HS-27A (cell line): Measurements from ENCODE around the gene HIPK2.

Experiments
- DNase-seq: peaks from one replicate; pipeline ENCODE4 v3.0.0-alpha.2; 2012; ENCODE audit warnings: low read depth, missing footprints

The HIPK2 gene

DNA sequence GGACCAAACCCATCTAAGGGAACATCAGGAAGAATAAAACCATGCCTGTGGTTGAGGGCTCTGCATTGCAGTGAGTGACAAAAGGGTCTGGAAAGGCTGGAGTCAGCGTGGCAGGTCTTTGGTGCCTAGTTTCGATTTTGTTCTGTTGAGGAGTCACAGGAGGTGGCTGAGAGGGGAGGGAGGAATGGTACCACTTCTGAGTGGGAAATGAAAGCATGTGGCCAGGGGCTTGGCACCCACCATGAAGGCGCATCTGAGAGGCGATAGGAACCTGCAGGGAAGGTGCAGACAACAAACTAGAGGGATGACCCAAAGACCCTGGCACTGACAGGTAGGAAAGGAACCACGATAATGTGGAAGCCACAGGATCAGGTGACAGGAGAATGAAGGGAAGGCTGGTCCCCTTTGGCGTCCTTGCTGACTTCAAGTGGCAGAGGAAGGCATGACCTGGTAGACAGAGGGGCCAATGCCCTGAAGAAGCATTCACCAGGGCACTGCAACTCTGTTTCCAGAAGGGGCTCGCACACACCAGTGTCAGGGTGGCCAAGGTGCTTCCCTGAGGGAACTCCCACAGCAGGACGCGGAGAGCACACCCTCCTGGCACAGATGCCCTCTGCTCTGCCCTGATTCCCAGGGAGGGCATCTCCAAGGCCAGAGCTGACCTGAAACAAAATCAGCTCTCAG lies 41.7 kb downstream of the HIPK2 start:
- DNase-seq: no peak

DNA sequence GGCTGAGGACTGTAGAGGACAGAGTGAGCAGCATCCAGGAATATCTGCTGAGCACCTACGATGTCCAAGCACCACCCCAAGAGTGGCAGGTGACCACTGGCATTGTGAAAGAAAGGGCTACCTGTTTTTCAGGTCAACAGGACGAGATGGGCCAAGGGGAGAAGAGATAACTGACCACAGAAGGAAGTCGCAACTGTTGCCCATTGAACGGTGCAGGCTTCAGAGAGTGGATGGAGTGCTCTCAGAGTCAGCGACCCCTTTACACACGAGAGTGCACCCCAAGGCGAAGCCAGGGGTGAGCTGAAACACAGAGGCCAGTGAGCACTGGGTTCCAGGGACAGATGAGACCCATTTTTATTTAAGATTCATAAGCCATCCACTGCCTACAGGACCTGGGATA lies 42.3 kb downstream of the HIPK2 start:
- DNase-seq: no peak

DNA sequence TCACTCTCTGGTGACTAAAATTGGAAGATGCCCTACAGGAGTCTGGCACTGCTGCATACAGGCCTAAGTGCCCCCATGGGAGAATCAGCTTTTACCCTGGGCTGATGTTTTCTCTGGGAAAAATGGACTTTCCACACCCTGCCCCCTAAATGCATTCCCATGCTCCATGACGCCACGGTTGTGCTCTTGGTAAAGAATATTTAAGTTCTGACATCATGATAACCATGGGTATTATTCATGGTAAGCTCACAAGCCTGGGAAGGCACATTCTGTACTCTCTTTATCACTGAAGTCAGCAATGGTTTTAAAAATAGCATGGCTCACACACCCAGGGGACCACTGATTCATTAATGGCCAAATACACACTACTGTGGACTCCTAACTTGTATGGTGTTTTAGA lies 43.4 kb downstream of the HIPK2 start:
- no peak for DNase-seq

DNA sequence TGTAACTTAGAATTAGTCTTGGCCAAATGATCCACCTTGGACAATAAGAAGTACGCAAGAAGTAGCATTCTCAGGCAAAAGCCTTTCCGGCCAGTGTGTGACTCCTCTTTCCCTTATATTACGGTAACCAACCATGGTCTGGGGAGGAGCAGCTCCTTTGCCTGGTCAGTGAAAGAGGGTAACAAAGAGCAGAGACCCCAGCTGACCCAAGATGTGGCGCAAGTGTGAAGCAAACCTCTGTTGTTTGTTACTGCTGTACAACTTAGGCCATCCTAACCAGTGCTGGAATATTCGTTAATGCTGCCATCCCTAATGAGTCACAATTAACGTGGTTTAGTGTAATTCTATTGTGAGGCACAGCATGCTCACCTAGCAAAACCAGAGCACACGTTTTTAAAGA lies 44.0 kb downstream of the HIPK2 start:
- DNase-seq: no peak

DNA sequence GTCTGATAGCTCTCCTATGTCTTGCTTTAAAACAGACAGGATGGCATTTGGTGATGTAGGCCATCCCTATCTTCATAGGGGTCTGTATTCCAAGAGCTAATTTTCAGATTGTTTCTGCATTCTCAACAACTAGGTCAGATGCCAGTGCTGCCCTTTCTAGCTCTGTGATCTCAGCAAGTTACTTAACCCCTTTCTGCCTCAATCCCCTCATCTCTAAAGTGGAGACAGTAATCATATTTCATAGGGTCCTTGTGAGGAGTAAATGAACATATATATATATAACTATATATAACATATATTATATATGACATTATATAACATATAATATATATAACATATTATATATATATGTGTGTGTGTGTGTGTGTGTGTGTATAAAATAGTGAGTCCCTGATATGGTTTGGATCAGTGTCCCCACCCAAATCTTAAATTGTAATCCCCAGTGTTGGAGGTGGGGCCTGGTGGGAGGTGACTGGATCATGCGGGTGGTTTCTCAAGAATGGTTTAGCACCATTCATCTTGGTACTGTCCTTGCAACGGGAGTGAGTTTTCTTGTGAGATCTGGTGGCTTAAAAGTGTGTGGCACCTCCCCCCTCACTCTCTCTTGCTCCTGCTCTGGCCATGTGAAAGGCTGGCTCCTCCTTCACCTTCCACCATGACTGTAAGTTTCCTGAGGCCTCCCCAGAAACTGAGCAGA lies 45.2 kb downstream of the HIPK2 start:
- DNase-seq: no peak

DNA sequence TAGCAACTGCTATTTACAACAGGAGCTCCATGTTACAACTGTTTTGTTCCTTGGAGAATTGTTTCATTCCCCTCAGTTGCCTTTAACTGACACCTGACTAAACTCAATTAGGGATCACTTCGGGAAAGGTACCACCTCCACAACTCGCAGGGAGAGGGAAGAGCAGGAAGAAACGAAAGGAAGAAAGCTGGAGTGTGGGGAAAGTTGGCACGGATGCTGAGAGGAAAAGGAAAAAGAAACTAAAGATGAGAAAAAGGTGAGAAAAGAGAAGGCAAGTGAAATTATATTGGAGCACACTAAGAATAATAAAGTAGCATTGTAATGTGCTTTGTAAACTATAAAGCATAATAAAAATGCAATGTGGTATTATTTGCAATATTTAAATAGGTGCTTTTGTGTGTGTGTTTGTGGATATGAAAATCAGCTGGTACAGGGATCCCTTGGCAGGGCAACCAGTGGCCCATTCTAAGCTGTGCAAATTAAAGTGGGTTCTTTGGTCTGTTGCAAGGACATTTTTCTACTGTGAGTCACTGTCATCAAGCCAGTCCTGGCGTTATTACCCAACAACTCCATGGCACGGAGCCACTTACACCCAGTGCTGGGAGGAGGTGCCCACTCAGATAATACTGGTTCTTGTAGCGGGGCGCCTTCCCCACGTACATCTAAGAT lies 45.9 kb downstream of the HIPK2 start:
- peak; percentile 69 for DNase-seq

DNA sequence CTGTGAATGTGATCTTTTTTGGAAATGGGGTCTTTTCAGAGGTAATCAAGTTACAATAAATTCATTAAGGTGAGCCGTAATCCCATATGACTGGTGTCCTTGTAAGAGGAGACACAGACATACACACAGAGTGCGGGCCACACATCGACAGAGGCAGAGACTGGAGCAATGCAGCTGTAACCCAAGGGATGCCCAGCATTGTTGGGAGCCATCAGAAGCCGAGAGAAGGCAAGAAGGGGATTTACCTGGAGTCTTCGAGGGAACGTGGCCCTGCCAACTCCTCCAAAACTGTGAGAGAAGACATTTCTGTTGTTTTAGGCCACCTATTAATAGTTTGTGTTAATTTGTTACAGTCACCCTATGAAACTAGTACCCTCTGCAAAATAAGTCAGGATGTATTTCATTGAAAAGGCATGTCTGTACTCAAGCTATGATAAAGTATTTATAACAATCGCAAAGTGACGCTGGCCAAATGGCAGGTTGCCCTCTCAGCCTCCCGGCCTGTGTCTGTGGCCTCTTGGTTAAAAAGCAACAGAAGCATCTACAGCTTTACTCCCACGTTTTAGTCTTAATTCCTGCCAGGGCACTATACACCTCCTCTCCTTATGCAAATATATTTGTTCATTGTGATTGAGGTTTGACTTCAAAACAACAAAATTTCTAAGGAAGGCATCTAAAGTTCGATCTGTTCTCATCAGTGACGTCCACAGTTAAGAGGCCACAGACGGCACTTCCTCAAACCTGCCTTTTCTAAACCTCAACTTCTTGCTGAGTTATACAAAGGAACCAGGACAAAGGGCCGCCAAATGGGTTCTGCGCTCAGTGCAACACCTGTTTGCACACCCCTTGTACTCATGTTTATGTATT lies 46.8 kb downstream of the HIPK2 start:
- DNase-seq: no peak

DNA sequence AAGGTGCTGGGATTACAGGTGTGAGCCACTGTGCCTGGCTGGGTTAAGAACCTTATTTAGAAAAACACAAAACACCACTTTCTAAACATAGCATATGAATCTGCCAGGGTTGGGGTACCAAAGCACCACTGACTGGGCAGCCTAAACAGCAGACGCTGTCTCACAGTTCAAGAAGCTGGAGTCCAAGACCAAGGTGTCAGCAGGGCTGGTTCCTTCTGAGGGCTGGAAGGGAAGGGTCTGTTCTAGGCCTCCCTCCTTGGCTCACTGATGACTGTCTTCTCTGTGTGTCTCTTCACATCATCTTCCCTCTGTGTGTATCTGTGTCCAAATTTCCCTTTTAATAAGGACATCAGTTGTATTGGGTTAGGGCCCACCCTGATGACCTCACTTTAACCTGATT lies 49.6 kb downstream of the HIPK2 start:
- no peak for DNase-seq

DNA sequence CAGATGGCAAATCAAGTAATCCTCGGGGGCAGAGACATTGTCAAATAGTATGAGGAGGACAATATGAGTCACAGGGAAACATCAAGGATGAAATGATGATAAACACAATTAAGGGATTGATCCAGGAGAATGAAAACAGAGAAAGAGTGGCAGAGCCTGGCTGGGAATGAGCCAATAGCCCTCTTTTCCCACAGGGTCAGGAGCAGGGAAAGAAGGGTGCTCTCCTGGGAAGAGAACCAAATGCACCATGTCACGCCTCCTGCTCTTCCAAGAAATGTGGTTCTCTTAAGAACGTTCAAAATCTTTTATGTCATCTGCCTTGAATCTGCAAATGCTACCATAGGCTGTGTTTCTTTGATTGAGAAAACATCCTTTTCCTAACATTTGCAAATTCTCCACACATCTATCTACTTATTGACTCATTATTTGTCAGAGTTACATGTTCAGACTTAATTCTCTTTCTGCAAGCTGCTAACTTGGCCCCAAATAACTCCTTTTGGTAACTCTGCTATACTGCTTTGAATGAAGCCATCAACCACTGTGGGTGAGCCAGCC lies 50.6 kb downstream of the HIPK2 start:
- no peak for DNase-seq

DNA sequence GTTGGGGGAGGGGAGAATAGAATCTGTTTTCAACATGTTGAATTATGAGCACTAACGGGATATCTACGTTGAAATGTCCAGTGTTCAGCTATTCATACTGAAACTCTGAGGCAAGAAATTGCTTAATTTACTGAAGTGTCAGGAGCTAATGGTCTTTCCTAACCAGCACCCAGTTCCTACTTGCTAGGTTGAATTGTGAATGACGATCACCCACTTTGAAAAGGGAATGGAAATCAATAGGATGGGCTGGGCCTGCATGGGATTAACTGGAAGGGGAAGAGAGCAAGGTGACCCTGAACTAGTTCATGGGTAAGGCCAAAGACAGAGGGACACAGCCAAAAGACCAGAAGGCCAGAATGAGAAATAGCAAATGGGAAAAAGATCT lies 51.3 kb downstream of the HIPK2 start:
- DNase-seq: no peak

DNA sequence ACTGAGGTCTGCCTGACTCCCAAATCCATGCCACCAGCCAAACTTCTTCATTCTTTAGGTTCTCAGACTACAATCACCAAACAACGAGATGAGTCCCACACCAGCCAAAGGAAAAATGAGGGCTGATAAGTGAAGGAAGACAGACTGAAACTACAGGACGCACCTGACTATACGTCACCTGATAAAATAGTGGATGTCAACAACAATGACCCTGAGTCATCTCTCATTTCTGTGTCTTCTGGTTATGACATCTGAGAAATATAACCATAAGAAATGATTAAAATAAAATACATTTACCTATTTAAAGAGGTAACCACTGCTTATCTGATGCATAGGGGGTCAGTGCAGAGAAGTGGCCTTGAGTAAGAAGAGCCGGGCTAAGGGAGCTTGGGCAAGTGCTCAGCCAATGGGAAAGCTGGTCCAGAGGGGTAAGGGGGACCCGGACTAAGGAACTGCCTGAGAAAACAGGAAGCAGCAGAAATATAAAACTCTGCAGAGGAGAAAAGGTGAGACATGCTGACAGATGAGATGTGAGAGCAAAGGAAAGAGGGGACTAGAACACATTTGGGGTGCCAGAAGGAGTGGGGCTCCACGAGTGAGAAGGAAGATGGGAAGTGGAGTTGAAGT lies 51.8 kb downstream of the HIPK2 start:
- no peak for DNase-seq

DNA sequence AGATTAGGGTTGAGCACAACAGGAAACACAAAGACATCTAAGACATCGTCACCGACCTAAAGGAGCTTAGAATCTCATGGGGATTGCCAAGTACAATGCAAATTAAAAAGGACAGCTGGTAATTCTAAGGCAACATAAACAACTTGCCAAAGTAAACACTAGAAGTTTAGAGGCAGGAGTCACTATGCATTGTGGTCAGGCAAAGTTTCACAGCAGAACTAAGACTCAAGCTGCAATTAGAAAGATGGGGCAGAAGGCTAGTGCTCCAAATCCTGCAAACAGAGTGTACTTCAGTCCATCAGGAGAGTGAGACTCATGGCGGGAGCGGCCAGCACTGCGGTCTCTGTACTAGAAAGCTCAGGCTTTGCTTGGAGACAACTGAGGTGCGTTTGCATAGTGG lies 52.7 kb downstream of the HIPK2 start:
- DNase-seq: no peak

DNA sequence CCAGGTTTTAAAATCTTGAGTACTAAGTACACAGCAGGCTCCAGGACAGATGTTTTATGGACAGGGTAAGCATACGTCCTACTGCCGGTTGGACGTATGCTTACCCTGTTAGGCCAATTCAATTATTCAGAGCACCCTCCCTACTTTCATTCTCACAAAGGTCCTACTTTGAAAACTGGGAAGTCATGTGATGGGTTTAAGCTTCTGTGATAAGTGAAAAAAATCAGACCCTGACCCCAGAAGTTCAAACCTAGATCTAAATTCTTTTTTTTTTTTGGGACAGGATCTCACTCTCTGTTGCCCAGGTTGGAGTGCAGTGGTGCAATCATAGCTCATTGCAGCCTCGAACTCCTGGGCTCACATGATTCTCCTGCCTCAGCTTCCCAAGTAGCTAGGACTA lies 55.2 kb downstream of the HIPK2 start:
- DNase-seq: no peak

DNA sequence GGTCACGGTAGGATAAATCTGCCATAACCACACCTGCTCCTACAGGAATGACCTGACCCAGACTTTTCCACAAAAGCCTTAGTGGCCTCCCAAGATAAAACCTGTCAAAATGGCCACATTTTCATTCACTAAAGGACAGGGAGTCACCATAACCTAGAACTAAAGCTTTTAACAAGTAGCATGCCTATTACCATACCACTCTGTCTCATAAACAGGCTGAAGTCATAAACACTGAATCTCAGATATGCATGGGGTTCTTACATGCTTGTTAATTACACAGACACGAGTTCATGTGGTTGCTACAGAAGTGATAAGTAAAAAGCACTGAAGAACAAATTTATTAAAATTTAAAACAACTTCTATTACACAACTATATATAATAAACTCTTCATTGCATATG lies 56.0 kb downstream of the HIPK2 start:
- DNase-seq: no peak

DNA sequence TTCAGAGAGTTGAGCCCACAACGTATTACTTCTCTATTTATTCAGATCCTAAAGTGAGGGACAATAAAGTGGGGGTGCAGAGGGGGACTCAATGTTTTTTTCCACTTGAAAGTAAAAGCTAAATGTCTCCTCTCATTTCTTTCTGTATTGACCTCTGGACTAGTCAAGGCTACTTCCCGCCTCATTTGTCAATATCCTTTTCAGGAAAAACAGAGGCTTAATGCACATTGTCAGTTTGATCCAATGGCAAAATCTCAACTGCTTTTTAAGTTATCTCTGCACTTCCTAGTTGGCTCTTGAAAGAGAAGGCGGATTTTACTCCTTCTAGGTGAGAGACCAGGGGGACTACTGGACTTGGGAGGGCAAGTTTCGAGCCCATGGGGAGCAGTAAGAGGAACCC lies 56.4 kb downstream of the HIPK2 start:
- DNase-seq: no peak

DNA sequence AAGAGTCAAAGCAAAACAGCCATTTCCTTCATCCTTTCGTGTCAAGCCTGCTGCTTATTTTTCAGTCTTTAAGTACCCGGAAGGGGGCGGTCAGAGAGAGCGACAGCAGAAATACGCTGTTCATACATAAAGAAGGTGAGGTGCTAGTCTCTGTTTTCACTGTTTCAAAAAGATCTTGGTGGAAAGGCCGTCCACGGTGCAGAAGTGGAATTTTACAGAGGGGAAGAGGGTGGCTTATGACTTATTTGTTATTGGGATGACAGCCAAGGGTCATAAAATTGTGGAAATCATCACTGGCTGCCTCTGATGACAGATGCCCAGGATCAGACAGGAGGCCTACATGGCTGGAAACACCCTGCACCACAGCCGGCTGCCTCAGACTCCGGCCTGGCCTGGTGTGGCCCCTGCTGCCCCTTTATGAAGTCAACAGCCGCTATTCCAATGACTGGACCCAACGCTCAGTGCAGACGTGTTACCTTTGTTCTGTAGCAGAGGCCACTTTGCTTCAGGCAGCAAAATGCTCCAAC lies 57.0 kb downstream of the HIPK2 start:
- DNase-seq: no peak

DNA sequence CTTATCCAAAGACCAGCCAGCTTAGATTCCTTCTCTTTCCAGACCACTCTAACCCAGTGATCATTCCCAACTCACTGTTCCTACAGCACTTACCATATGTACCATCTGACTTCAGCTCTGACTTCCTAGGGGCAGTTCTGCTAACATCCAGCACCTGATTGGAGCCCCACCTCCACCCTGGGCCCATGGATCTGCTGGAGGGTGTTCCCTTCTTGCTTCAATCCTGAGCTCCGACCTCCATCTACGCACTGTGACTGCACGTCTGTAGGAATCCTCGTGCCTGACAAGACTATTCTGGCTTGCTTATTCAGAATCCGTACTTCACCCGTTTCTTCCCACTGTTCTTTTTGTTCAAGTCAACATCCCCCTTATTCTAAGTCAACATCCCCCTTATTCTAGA lies 57.6 kb downstream of the HIPK2 start:
- DNase-seq: no peak

DNA sequence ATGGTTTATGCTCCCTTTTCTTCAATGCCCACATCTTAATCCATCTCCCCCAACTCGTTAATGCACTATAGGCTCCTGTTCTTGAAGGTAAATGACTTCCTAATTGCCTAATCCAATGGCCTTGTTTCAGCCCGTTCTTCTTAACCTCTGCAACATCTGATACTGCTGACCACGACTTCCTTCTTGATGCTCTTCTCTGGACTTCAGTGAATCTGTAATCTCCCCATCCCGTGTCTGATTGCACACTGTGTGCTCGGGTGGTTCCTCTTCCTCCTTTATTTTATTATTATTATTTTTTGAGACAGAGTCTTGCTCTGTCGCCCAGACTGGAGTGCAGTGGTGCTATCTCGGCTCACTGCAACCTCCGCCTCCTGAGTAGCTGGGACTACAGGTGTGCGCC lies 58.9 kb downstream of the HIPK2 start:
- no peak for DNase-seq

DNA sequence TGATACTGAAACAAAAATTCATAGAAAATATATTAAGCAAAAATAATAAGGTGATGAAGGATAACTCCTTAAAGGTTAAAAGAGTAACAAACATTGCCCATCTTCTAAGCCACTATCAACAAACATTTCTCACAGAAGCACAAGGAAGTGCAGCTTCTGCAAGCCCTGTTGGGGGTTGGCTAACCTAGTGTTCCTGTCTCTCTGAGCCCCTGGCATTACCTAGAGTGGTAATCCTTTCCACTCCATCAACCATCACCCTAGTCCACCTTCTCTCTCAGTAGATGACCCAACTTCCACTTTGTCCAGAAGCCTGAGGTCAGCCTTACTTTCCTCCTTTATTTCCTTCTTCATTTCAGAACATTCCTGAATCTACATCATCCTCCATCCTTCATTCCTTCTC lies 59.7 kb downstream of the HIPK2 start:
- DNase-seq: no peak

DNA sequence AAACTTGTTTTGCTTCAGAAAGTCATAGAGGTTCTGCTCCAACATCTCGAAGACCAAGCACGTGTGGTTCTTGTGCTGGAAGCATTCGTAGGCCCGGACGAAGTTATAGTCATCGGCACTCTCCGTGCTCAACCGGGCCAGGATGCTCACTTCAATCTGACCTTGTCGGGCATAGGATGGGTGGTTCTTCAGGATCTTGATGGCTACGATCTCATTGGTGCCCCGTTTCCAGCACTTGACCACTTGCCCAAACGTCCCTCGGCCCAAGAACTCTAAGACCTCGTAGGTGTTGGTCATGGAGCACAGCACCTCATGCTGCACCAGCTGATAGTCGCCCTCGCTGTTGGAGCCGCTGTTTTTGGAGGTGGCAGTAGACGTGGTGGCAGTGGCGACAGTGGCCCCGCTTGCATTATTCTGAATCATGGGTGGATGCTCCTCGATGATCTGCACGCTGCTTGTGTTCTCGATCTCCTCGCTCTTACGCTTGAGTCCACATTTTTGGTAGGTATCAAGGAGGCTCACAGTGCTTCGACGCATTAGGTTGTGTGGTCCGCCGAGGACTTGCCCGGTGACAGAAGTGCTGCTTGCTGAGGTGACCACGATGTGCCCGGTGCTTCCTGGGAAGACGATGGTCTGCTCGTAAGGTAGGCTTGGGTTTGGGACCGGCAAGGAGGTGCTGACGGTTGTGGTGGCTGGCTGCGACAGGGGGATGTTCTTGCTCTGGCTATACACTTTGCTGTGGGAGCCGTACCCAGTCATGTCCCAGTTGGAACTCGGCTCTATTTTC lies 61.4 kb downstream of the HIPK2 start:
- DNase-seq: no peak
